ENCODE results near the gene OR9G4.

Gene OR9G4

DNA sequence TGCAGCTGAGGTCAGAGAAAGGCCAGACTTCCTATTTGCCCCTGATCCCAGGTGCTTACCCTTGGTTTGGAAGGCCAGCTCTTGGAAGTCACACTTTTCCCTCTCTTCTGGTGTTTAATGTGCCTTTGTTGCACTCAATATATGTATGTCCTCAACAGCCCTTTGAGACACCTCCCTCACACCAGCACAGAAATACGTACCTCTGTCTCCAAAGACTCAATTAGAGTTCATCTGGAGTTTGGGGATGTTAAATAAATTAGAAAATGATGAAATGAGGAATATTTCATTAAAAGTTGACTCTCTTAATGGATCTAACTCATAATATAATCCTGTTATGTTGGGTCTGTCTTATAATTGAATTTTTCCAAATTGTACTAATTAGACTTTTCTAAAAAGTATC, at the start of gene OR9G4:
OR9G4 (minus strand) TSS at position 101 of the 400 bp plus-strand sequence. CDS start 4,931 bp downstream, outside the sequence.
- DNase-seq: no peak

DNA sequence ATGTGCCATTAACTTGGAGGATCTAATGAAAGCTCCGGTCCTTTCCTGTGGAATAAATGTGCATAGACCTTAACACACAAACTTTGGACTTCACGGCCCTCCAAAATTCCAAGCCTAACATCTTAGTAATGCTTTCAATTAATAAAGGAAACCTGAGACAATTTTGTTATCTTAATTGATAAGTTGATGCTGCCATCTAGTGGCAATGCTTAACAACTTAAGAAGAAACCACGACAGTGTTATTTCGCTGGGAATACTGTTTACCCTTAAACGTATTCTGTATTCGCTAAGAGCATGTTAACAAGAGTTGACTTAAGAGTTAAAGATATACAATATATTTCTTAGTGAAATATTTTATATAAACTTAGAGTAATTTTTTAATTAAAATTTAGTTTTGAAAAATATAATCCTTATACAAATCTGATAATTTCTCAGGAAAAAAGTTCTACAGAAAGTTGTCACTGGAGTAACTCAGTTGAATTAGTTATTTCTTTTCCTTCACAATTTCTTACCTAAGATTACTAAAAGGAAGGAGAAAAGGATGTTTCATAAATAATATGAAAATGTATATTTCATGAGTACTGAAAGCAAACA, 35.0 kb upstream of the OR9G4 start:
- no peak for DNase-seq

DNA sequence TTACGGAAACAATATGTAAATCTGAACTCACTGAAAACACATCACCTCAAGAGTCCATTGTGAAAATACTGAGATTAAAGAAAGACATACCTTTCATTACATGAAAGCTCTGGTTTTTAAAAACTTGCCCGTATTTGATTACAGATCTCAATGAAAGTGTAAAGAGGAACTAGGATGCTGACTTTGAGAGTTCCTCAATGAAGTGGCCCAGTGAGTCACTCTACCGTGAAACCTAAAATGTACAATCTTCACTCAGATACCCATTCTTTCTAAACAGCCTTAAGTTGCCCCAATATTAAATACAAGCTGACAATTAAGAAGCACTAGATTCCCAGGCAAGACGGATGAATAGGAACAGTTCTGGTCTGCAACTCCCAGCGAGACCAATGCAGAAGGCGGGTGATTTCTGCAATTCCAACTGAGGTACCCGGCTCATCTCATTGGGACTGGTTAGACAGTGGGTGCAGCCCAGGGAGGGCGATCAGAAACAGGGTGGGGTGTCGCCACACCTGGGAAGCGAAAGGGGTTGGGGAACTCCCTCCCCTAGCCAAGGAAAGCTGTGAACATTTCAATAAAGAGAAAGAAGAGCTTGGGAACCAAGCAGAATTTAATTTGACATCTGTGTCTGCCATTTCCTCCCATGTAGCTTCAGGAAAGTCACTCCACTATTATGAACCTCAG, 33.8 kb upstream of the OR9G4 start:
- DNase-seq: no peak

DNA sequence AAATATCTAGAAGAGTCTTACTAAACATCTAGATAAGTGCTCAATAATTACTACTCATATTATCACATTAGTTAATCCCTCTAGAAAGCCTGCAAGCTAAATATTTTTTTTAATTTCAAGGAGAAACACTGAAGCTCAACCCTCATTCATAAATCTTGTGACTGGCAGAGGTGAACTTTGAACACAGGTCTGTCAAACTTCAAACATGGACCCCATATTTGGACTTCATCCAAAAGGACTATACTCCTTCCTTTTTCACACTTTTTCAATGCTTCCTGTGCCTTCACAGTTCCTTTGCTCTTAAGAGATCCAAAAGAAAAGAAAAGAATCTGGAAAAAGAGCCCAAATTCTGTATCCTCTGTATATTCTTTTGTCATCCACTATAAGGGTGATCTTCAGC, 28.3 kb upstream of the OR9G4 start:
- DNase-seq: no peak

DNA sequence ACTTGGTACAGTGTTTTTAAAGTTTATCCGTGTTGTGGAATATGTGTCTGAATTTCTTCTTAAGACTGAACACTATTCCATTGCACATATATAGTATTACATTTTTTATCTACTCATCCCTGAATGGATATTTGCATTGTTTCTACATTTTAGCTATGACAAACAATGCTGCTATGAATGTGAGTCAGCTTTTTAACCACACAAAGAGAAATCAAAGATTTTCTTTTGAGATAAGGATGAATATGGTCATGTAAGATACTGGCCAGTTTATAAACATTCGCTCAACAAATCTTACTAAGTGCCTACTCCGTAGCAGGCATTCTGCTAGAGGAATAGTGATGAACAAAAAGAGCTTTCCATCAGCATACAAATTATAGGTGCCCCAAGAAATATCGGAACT, 16.5 kb upstream of the OR9G4 start:
- no peak for DNase-seq

DNA sequence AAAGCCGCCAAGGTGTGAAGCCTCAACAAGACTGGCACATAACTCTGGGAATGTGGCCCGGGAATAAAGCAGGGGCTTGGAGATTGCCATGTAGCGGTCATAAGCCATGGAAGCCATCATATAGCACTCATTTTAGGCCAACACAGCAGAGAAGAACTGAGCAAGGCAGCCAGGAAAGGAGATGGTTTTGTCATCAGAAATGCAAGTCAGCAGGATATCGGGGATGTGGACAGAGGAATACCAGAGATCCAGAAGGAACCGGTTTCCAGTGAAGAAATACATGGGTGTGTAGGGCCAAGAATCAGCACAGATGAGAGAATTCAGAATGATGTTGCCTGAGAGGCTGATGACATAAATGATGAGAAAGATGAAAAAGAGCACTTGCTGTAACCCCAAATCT, 3.0 kb upstream of the OR9G4 start:
- no peak for DNase-seq

DNA sequence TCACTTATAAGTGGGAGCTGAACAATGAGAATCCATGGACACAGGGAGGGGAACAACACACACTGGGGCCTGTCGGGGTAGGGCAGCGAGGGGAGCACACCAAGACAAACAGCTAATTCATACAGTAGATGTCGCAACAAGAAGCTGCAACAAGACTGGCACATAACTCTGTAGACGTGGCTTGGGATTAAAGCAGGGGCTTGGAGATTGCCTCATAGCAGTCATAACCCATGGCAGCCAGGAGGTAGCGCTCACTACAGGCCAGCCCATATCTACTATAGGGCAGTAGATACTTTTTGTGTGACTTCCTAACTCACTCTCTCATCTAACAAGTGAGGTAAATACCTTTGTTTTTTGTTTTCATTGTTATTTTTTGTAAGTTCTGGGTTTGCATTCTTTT, 1.7 kb upstream of the OR9G4 start:
- no peak for DNase-seq

DNA sequence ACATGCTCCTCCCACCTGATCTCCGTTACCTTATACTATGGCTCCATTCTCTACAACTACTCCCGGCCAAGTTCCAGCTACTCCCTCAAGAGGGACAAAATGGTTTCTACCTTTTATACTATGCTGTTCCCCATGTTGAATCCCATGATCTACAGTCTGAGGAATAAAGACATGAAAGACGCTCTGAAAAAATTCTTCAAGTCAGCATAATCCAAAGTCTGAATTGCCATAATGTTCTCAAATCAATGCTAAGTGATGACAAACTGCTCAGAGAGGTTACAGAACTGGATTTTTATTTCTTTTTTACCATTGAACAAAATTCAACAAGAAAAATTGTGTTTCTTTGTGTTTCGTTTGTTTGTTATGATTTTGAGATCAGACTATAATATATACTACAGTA, 7.6 kb downstream of the OR9G4 start:
- DNase-seq: no peak

DNA sequence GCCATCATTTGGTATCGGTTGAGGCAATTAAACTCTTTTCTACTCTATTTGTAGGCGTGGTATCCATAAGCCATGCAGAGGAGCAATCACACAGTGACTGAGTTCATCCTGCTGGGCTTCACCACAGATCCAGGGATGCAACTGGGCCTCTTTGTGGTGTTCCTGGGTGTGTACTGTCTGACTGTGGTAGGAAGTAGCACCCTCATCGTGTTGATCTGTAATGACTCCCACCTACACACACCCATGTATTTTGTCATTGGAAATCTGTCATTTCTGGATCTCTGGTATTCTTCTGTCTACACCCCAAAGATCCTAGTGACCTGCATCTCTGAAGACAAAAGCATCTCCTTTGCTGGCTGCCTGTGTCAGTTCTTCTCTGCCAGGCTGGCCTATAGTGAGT, 8.4 kb downstream of the OR9G4 start:
- no peak for DNase-seq

DNA sequence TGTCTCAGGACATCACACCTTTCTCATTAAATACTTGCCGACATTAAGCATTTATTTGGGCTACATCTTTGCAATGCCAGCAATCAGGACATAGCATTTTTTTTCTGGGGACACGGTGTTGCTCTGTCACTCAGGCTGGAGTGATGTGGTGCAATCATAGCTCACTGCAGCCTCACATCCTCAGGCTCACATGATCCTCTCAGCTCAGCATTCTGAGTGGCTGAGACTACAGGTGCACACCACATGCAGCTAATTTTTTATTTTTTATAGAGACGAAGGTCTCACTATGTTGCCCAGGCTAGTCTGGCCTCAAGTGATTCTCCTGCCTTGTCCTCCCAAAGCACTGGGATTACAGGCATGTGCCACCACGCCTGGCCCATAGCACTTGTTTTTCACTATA, 28.0 kb downstream of the OR9G4 start:
- no peak for DNase-seq

DNA sequence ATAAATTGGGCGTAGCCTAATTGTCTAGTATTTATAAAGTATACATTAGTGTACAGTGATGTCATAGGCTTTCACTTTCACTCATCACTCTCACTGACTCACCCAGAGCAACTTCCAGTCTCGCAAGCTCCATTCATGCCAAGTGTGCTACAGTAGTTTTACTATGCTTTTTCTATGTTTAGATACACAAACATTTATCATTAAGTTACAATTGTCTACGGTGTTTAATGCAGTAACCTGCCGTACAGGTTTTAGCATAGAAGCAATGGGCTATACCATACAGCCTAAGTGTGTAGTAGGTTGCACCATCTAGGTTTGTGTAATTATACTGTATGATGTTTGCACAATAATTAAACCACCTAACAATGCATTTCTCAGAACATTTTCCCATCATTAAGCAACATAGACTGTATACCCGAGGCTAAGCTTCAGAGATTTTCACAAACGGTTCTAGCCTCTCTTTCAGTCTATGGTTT, 32.1 kb downstream of the OR9G4 start:
- DNase-seq: no peak

DNA sequence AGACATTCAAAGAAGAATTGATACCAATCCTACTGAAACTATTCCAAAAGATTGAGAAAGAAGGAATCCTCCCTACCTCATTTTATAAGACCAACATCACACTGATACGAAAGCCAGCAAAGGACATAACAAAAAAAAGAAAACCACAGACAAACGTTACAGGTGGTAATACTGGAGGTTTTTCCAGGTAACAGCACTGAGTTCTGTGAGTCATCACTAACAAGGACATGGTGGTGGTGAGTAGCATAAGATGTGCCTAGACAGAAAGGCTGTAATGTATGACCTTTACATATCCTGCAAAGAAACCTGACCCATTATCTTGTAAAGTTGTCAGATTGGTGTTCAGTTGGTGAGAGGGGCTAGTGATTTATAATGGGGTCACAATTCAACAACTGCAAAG, 34.3 kb downstream of the OR9G4 start:
- DNase-seq: no peak

DNA sequence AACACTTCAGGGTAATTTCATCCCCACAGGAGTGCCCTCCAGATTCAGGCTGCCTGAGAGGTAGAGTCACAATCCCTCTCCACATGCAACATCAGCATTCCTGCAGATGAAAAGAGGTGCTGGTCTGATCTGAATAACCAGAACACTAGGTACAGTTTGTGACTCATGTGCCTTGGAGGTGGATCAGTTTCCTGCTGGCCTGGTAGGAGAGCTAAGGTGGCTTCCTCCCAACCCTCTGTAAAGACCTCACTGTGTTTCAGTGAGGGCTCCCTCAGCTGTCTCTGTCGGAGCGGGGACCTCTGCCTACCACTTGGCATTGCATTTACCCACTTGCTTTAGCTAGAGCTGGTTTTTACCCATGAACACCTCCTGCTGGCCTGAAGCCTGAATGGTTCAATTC, 42.0 kb downstream of the OR9G4 start:
- DNase-seq: no peak

DNA sequence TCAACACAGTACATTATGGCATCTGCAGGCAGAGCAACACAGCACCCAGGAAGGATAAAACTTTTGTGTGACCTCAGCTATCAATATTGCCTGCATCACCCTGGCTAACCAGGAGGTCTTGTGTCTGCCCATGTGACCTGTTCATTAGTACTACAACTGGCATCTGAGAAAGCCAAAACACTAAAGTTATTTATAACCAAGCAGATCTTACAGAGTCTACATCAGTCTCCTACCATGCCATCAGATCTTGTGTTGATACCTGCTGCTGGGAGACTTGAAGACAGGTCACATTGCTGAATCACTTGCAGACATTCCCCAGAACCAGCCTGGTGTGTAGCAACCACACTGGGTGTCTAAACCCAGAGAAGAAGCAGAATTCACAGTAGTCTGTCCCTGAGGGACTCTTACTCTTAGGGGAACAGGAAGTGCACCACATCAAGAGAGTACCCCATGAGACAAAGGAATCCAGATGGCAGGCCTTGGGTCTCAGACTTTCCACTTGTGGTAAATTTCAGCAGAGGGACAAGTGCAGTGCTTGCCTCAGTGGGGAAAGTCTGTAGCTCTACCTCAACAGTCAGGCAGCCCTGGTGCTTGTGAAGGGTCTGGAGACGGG, 42.6 kb downstream of the OR9G4 start:
- no peak for DNase-seq

DNA sequence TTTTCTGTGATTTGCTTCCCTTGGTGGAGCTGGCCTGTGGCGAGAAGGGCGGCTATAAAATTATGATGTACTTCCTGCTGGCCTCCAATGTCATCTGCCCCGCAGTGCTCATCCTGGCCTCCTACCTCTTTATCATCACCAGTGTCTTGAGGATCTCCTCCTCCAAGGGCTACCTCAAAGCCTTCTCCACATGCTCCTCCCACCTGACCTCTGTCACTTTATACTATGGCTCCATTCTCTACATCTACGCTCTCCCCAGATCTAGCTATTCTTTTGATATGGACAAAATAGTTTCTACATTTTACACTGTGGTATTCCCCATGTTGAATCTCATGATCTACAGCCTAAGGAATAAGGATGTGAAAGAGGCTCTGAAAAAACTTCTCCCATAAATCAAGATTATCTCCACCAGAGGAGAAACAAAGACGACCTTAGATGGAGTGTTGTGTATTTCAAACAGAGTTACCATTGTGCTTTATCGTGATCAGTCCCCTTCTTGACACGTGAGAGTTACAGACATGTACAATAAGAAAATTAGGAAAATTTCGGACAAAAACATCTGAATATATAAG, 47.5 kb downstream of the OR9G4 start:
- DNase-seq: no peak

DNA sequence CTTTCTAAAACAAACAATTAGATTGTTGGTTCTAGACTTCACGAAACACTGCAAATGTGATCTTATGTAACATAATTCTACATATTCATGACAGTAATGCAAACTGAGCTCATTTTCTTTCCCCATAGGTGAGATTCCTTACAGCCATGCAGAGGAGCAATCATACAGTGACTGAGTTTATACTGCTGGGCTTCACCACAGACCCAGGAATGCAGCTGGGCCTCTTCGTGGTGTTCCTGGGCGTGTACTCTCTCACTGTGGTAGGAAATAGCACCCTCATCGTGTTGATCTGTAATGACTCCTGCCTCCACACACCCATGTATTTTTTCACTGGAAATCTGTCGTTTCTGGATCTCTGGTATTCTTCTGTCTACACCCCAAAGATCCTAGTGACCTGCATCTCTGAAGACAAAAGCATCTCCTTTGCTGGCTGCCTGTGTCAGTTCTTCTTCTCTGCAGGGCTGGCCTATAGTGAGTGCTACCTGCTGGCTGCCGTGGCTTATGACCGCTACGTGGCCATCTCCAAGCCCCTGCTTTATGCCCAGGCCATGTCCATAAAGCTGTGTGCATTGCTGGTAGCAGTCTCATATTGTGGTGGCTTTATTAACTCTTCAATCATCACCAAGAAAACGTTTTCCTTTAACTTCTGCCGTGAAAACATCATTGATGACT, 48.1 kb downstream of the OR9G4 start:
- DNase-seq: no peak

DNA sequence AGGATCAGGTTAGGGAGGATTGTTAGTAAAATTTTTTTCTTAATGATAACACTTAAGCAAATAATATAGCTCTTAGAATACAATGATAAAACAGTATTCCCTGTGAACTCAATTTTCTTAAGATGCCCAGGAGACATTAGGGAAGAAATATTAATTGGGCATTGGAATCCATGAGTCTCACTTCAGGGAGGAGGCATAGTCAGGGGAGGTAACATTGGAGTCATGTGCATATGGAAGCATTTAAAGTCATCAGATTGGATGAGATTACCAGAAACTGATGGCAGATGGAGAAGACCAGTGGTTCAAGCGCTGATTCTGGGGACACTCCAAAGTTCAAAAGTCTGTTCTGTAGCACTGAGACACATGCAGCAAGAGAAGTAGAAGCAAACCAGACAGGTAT, 49.7 kb downstream of the OR9G4 start, which contains the start of gene OR9G1:
OR9G1 (plus strand) TSS at position 301 of the 400 bp plus-strand sequence. CDS start 1,293 bp downstream, outside the sequence.
- no peak for DNase-seq

DNA sequence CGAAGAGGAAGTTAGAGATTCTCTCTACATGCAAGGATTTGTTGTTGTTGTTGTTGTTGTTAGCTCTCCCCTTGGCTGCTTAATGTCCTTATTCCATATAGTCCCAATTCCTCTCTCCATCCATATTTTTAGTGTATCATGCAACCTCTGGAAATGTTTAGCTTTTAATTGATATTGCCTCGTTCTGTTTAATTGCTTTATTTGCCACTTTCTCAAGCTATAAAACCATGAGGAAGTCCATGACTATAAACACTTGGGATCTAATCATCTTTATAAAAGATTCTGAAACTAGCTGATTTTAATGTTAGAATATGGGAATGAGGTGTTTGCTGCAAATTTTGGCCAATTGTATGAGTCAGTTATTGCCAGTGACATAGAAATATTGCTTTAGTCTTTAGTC, 55.1 kb downstream of the OR9G4 start:
- no peak for DNase-seq
